ENCODE data around the gene SHC4. TPM values are rescaled to one million over a fixed set of nuclear protein-coding genes. Genes with fewer than 3 reads are reported as not detected.
A peak's percentile ranks its signal among the peaks of the same experiment; 100 is the strongest.

Gene SHC4
- total RNA-seq, 2 donors from 2014 or later = 0.29 to 0.58 TPM

GRCh38 chr15:48966595-48967301 is 3.0 kb upstream of the SHC4 start:
- Histone ChIP-seq H3K36me3 (ENCODE audit: control insufficient read depth, insufficient read depth, low read length) (no peaks in the 10 kb centered on the region), H3K27ac (ENCODE audit: low read depth, low read length) (no peak overlapping the region), H3K4me3 (ENCODE audit: low read length) (no peak overlapping the region), H3K9me3 (ENCODE audit: control insufficient read depth, low read length) (no peaks in the 10 kb centered on the region), H3K4me1 (ENCODE audit: control insufficient read depth, insufficient read depth, low read length) (peaks cover 4% of the 10 kb centered on the region), H3K9ac (ENCODE audit: extremely low read depth, low read length, poor library complexity, severe bottlenecking) (no peak overlapping the region), H3K27me3 (ENCODE audit: control insufficient read depth, insufficient read depth, low read length, poor library complexity, severe bottlenecking) (peaks cover 30% of the 10 kb centered on the region)
- H3K4me1 Mint-ChIP-seq = peaks cover 16% of the 10 kb centered on the region
- H3K9me3 Mint-ChIP-seq = no peaks in the 10 kb centered on the region
- 90 to 95% methylated on average over 2 of the region's 2 CpGs for WGBS, 2 experiments (ENCODE audit: insufficient coverage in 1 of 2, insufficient read length in 1 of 2)
- no peak overlapping the region for H3K4me3 Mint-ChIP-seq
- no peak for TF ChIP-seq CTCF (conservative IDR thresholded peaks at IDR 0.05)
- H3K27me3 Mint-ChIP-seq (ENCODE audit: insufficient read depth) = peaks cover 54% of the 10 kb centered on the region
- DNase-seq = no peak
- no peaks in the 10 kb centered on the region for H3K36me3 Mint-ChIP-seq (ENCODE audit: low read depth)
- no peak overlapping the region for H3K27ac Mint-ChIP-seq

- Histone ChIP-seq H3K36me3 (ENCODE audit: control insufficient read depth, insufficient read depth, low read length) (no peaks in the 10 kb centered on the region), H3K9me3 (ENCODE audit: control insufficient read depth, low read length) (no peaks in the 10 kb centered on the region), H3K4me3 (ENCODE audit: low read length) (no peak overlapping the region), H3K4me1 (ENCODE audit: control insufficient read depth, insufficient read depth, low read length) (peaks cover 4% of the 10 kb centered on the region), H3K9ac (ENCODE audit: extremely low read depth, low read length, poor library complexity, severe bottlenecking) (no peak overlapping the region), H3K27me3 (ENCODE audit: control insufficient read depth, insufficient read depth, low read length, poor library complexity, severe bottlenecking) (peaks cover 37% of the 10 kb centered on the region), H3K27ac (ENCODE audit: low read depth, low read length) (no peak overlapping the region)
- H3K9me3 Mint-ChIP-seq = no peaks in the 10 kb centered on the region
- DNase-seq = no peak
- TF ChIP-seq CTCF (conservative IDR thresholded peaks at IDR 0.05) = peak; percentile 62
- no peaks in the 10 kb centered on the region for H3K36me3 Mint-ChIP-seq (ENCODE audit: low read depth)
- no peak overlapping the region for H3K27ac Mint-ChIP-seq
- H3K4me3 Mint-ChIP-seq = no peak overlapping the region
- peaks cover 16% of the 10 kb centered on the region for H3K4me1 Mint-ChIP-seq
- peaks cover 55% of the 10 kb centered on the region for H3K27me3 Mint-ChIP-seq (ENCODE audit: insufficient read depth)
Measured at GRCh38 chr15:48965972-48966371, 2.3 kb upstream of the SHC4 start.

GRCh38 chr15:48964898-48965297 is 1.2 kb upstream of the SHC4 start:
- no peaks in the 10 kb centered on the region for H3K9me3 Mint-ChIP-seq
- no peak overlapping the region for H3K27ac ChIP-seq (ENCODE audit: low read depth, low read length)

More at GRCh38 chr15:48964898-48965297, 1.2 kb upstream of the SHC4 start:
- H3K27me3 Mint-ChIP-seq (ENCODE audit: insufficient read depth) = peaks cover 56% of the 10 kb centered on the region
- no peak for DNase-seq
- Histone ChIP-seq H3K9me3 (ENCODE audit: control insufficient read depth, low read length) (no peaks in the 10 kb centered on the region), H3K9ac (ENCODE audit: extremely low read depth, low read length, poor library complexity, severe bottlenecking) (no peak overlapping the region), H3K36me3 (ENCODE audit: control insufficient read depth, insufficient read depth, low read length) (no peaks in the 10 kb centered on the region), H3K27me3 (ENCODE audit: control insufficient read depth, insufficient read depth, low read length, poor library complexity, severe bottlenecking) (peaks cover 48% of the 10 kb centered on the region), H3K4me3 (ENCODE audit: low read length) (no peak overlapping the region), H3K4me1 (ENCODE audit: control insufficient read depth, insufficient read depth, low read length) (peaks cover 4% of the 10 kb centered on the region)
- H3K36me3 Mint-ChIP-seq (ENCODE audit: low read depth) = no peaks in the 10 kb centered on the region
- WGBS, 2 experiments (ENCODE audit: insufficient coverage in 1 of 2, insufficient read length in 1 of 2) = 88 to 96% methylated on average over 1 to 2 of the region's 2 CpGs
- no peak overlapping the region for H3K4me3 Mint-ChIP-seq
- no peak overlapping the region for H3K27ac Mint-ChIP-seq
- TF ChIP-seq CTCF (conservative IDR thresholded peaks at IDR 0.05) = no peak
- peaks cover 16% of the 10 kb centered on the region for H3K4me1 Mint-ChIP-seq

All from endodermal cell (in vitro differentiated cells).